ENCODE data around the gene MVB12B. TPM values are rescaled to one million over a fixed set of nuclear protein-coding genes. Genes with fewer than 3 reads are reported as not detected.

Gene MVB12B
- total RNA-seq, 1 experiment from 2014 or later, result 6.1 TPM

DNA sequence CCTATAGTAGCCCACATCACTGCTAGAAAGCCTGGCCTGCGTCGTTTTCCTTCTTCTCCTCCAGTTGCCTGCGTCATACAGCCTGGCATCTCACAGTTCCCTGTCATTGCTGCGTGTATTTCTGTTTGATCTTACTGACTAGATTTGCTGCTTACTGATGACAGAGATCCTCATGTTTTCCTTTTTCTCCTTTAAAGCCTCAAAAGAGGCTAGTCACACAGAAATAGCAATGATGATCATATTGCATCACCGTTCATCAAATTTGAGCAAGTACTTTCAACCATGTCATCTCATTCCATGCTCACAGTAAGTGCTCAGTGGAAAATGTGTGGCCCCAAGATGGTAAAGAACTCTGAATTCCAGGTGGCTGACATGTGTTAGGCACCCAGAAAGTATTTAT, 76.8 kb downstream of the MVB12B start:
- DNase-seq (ENCODE audit: low read depth), result no peak

DNA sequence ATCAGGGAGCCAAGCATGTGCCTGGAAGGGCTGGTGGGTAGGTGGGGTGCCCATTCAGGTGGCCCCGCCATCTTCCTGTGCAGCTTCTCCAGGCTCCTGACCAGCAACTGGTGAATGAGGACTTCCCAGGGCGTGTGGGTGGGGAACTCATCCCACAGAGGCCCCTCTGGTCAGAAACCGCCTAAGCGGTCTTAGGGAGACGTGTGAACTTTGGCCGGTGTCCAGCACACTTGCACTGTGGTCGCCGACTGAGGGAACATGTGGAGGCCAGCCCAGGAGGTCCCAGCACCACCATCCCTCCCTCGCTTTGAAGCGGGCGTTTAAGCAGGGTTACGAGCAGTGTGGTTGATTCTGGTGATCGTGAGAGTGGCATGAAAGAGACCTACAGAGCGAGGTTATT, 77.8 kb downstream of the MVB12B start:
- no peak for DNase-seq (ENCODE audit: low read depth)

DNA sequence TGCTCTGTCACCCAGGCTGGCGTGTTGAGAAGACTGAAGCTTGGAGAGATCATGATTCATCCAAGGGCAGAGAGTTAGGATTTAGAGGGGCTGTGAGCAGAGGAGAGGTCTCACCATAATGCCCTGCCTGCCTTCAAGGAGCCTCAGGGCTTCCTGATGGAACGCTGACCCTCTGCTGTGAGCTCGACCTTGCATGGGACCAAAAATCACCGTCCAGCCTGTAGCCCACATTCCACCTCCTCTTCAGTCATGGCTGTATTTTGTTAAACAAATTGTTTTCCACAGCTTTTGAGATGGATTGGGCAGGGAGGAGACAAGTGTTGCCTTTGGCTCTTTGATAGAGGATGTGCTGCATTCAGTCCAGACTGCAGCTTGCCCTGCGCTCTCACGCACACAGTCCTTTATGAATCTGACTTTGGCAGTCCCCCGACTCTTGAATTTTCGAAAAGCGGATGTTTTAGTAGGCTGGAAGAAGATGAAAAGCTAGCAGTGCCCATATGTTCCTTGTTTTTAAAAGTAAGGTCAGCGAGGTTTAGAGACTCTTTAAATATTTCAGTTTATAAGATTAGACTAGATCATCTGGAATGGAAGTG, 79.5 kb downstream of the MVB12B start:
- DNase-seq (ENCODE audit: low read depth), result no peak

DNA sequence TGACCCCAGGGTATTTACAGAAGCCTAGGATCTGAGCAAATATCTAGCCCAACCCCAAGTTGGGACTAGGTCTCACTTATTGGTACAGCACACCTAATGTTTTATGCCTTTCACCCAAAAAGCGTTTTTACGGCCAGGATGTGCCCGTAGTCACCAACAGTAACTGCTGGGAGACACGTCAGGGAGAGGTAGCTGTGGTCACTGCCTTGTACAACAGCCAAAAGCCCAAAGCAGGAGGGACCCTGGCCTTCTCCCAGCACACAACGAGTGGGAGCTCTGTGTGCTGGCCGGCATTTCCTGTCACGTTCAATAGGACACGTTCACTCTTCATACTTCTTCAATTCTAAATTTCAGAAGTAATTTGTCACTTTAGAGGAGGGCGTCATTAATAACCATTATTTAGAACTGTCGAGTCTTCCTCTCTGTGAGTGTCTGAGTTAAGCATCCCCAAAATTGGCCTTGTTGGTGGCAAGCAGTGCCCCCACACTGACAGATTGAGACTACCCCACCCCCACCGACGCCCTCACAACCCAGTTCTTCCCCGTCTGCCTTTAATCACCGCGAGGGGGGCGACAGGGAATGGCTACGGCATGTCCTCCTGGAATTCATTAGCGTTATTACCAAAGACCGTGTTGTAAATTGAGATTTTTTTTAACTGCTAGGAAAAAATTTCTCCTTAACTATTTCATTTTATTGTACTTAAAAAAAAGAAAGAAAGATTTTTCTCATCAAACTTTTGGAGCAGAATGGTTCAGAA, 80.7 kb downstream of the MVB12B start:
- DNase-seq (ENCODE audit: low read depth), result no peak

DNA sequence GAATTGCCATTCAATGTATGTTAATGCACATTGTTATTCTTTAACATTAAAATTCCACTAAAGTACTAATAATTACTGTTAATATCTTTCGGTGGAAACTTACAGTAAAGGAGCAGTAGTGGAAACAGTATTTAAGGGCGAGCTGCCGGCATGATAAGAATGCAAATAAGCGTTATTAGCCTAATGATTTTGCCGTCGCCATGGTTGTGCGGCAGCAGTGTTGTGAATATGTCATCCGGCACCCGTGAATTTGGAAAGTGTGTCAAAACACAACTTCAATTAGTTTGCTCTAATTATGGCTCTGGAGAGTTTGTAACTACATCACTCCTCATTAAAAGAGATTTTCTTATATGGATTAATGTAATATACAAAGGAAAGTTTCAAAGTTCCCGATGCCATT, 81.4 kb downstream of the MVB12B start:
- no peak for DNase-seq (ENCODE audit: low read depth)

DNA sequence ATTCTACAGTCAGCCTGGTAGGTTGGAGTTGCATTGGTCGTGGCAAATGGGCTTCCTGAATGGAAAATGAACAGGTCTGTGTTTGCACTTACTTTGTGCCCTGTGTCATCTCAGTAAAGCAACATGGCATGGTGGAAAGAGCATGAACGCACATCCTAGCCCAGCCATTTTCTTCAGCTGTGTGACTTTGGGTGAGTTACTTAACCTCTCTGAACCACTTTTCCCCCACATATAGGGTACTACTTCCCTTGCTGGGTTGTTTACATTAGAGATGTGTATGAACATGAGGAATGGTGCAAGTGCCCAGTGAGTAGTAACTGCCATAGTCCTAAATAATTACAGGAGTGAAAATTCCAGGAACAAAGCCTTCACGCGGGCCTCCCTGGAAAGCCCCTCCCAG, 83.6 kb downstream of the MVB12B start:
- no peak for DNase-seq (ENCODE audit: low read depth)

DNA sequence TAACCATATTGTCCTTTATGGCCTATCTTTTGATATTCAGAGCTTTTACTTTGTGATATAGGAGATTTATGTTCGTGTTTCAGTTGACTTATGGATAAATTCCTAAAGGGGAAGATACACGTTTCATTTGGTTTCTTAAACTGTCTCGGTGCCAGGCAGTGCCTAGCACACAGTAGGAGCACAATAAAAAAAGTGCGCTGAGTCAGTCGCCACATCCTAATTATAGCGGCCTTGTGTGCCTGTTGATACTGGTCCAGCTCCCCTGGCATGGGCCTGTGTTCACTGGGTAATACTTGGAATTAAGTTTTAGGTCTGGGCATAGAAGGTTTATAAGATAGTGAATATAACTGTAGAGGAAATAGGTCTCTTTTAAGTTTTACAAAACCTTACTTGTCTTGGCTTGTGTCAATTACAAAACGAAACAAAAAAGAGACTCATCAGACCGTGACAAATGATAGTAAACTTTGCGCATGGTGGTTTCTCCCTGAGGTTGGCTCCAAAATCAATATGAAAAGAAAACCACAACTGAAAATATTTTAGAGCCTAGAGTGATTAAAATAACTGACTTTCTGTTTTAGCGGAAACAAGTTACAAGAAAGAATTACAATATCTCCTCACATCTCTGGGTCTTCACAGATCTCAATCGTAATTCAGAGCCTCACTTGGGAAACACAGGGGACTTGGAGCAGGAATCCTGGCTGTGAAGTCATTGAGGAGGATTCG, 84.8 kb downstream of the MVB12B start:
- peak; percentile 71 for DNase-seq (ENCODE audit: low read depth)

DNA sequence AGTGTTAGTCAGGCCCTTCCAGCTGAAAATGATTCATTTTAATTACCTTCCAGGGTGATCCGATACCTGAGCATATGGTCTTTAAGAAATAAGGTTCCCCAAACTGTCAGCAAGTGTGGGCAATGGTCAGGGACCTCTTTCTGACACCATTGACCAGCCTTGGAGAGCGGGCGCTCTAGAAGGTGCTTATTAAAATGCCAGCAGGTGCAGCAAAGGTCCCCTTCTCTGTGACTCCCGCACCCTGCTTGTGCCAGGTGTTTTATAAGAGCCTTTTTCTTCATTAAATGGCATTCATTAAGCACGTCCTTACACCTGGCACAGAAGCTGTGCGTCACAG, 85.3 kb downstream of the MVB12B start:
- DNase-seq (ENCODE audit: low read depth), result no peak

DNA sequence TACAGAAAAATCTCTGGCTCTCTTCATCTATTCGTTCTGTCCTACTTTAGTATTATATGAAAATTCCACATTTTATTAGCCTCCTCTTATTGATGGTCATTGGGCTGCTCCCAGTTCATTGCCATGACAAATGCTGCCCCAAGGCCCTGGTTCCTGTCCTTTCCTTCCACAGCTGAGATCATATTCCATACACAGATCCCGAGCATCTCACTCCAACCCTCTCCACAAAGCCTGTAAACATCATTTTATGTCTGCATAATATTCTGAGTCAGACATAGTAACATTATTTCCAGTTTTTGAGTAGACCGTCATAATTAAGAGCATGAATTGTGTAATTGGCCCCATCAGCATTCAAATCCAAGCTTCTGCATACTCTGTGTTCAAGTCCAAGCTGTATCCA, 86.3 kb downstream of the MVB12B start:
- DNase-seq (ENCODE audit: low read depth), result no peak

DNA sequence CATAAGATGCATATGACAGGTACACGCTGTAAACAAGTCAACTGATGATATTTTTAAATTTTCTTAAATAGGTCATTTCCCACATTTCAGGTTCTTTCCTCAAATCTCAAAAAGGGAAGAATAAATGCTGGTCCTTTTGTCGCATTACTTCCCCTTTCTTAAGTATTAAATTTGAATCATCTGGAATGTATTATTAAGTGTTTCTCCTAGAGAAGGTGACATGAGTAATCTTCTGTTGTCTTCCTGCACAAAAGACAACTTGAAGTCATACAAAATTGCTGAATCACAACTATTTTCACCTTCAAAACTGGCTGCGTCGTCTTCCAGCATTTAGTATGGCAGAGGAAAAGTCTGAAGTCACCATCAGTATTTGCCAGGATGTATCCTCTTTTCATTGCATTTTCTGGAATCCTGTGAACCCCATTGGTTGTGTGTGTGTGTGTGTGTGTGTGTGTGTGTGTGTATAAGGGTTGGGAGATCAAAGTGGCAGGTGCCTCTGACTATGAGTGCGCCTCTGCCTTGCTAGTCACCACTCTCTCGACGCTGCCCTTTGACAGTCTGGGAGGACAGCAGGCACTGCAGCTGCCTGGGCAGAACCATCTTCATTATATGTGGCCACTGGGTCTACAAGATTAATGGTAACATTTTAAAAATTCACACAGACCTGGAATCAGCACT, 86.9 kb downstream of the MVB12B start:
- no peak for DNase-seq (ENCODE audit: low read depth)

DNA sequence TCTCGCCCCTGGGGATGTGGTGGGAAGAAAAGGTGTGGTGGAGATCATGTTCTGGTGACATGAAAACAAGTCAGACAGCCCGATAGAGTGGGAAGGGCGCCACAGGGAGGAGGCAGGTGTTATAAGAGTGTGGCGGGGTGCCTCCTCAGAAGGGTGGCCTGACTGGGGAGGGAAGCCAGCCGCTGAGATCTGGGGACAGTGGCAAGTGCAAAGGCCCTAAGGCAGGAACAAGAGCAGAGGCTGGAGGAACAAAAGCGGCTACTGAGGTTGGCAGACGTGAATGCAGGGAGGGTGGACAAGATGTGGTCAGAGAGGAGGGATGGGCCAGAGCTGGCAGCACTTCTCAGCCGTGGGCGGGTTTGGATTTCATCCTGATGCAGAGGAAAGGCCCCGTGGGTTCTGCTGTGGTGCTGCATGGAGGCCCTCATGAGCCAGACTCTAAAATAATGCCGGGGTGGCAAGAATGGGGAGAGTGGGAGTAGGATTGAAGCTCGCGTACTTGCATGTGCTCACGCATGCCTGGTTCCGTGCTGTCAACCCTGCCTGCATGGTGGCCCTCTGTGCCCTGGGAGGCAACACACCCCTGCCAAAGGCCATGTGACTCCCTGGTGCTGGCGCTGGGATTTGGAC, 89.2 kb downstream of the MVB12B start:
- DNase-seq (ENCODE audit: low read depth), result no peak

DNA sequence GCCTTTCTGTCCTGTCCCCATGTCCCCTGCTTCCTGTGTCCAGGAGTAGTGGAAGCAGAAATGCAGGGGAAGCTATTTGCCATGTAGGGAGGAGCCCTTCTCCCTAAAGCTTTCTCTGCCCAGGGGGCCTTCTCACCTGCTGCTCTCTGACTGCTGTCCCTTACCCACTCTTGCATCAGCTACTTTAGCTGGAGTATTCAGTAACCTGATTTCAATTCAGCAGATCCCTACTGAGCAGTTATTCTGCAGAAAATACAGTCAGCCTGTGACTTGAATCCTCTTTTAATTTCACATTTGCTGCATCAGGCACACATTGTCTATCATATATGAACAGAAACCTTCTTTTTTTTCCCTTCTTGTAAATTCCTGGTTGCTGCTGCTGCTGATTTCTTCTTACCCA, 90.4 kb downstream of the MVB12B start:
- DNase-seq (ENCODE audit: low read depth), result no peak

DNA sequence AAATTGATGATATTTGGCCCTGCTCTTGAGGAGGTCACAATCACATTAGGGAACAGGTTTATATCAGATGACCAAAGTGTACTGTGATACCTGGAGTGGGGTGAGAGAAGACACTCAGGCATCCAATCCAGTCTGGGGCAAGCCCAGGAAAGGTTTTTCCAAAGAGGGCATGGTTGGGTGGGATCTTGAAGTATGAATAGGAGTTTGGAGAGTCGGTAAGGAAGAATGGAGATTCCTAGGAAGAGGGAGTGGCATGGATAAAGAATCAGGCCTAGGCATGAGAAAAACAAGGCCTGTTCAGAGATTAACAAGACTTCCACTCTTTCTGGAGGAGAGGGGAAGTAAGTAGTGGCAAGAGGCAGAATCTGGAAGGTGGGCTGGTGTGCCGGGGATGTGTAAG, 91.1 kb downstream of the MVB12B start:
- DNase-seq (ENCODE audit: low read depth), result no peak

DNA sequence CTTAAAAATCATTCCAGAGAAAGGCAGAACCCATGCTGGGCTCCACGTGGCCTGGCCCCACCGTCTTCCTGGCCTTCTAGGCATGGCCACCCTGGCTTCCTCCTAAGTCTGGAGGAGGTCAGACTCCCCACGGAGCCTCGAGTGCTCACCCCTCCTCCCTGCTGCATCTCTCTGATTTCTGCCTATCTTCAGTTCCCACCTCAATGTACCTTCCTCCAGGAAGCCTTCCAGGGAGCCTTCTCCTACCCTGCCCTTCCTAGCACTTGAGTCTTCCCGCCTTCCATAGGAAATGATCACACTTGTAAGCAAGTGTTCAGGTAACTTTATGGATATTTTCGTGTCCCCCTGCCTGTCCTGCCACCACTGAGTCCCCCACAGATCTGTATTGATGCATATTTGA, 92.0 kb downstream of the MVB12B start:
- DNase-seq (ENCODE audit: low read depth), result no peak

DNA sequence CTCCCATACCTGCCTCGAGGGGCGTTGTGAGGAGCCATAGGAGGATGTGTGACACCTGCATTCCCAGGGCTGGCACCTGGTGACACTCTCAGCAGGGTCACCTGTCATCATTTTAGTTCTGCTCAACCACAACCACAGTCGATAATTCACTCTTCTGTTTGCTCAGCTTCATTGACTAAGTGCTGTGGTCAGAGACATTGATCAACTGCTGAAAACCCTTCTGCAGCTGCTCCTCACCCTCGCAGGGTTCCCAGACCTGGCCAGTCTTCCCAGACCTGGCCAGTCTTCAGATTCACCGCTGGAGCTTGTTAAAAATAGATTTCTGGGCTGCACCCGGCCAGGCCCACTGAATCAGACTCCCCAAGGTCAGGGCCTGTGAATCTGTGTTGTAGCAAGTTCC, 92.8 kb downstream of the MVB12B start:
- no peak for DNase-seq (ENCODE audit: low read depth)

DNA sequence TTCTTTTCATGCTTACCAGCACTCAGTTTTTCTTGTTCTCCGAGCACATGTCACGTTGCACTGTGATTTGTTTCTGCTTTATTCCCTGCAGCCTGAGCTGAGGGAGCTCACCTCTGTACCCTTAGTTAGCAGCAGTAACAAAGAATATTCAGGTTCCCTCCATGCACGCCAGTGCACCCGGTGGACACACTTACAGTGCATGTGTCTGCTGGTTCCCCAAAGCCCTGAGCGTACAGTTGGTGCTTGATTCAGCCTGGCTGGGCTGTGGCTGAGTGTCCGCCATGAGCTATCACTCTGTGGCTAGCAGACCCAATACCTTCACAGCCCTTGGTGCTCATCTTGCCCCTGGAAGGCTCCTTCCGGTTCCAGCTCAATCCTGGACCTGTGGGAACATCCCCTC, 93.5 kb downstream of the MVB12B start:
- no peak for DNase-seq (ENCODE audit: low read depth)

DNA sequence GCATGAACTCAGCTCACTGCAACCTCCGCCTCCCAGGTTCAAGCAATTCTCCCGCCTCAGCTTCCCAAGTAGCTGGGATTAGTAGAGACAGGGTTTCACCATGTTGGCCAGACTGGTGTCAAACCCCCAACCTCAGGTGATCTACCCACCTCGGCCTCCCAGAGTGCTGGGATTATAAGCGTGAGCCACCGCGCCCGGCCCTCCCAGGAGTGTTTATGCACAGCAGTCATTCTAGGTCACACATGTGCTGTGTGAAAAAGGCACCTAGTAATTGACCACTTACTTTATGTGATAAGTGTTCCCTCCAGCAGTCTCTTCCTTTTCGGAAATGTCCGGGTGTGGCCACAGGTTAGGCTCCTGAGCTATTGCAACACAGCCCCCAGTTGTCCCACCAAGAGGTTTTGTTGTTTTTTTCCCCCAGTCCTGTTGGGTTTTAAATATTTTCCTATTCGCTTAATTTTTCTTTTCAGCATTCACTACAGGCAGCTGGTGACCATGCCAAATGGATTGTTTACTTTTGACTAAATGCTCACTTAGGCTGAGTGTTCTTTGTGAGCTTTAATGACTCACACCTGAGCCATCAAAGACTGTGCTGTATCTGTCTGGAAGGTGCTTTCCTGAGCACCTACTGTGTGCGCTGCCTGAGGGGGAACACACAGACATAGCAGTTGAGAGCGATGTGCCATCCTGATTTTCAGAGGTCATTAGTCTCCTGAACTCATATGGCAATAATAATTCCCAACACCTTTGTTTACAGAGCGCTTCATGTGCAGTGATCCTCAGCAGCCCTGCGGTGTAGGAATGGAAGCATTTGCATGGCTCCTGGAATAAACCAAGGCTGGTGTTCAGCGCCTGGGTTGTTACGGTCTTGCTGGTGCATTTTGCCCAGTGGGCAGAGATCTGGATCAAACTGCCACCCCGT, 94.3 kb downstream of the MVB12B start:
- DNase-seq (ENCODE audit: low read depth), result peak; percentile 77

DNA sequence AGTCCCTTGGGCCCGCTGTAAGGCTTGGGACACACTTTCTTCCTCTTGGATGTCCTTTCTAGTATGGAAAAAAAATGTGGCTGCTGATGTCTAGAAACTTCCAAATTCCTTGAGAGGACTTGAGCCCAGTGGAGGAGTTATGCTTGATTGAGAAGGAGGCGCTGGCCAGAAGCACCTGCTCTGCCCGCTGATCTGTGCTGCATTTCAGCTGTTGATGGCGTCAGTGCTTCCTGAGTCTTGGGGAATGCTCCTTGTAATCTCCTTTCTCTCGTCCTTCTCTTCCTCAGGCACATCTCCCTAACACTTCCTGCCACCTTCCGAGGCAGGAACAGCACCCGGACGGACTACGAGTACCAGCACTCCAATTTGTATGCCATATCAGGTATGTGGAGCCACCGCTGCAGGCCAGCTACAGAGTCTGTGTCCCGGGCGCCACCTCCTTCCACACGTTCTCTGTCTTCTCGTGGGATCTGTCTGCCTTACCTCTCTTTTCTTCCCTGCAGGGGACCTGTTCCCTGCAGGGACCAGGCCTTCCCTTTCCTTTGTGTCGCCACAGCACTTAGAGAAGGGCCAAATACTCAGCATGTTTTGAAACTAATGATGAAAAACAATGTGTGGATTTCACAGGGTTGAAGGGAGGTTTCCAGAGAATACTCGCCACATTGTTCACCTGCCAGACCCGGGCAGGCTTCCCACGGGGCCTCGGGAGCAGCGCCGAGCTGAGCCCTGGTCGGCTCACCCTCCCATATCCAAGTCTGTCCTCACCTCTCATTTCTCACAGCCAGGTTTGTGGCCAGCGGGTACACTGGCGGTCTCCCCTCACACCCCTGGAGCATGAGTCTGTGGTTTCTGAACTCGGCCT, 95.2 kb downstream of the MVB12B start:
- DNase-seq (ENCODE audit: low read depth), result no peak

DNA sequence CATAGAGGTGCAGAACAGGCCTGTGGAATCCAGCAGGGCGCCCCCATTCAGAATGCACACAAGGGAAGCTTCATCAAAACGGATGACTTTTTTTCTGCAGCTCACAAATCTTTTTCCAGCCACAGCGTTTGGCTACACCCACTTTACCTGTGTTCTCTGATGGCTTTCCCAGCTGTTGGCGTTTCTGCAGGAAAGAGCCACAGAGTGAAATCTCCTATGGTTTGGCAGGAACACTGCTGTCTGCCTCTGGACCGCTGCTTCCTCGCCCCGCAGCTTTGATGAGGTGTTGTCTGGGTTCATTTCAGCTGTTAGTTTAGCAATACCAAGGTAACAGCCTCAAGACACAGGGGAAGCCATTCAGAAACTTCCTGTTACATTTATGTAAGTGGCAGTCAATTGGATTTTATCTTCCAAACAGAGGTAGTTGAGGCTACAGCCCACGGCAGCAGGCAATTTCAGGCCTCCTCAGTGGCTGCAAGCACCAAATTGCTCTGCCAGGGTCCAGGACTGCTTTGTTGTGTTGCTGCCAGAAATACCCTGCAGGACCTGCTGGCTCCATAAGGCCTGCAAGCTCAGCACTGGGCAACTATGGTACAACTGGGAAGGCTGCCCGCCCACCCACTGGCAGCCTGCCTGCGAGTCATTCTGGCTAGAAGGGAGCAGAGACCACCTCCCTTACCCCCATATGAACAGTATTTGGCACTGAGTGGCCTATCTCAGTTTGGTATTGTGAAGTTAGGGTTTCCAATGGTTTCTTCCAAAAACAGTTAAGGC, 96.7 kb downstream of the MVB12B start:
- DNase-seq (ENCODE audit: low read depth), result no peak

DNA sequence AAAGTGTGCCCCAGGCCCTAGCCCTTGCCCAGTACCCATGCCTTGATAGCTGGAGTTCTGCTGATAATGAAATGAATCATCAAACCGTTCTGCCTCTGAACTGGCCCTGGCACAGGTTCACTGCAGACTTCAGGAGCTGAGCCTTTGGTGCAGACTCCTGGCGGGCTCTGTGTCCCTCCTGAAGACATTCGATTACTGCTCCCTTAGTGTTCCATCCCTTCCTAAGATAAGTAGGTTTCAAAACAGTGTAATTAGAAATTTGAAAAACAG, 97.2 kb downstream of the MVB12B start:
- no peak for DNase-seq (ENCODE audit: low read depth)

Data from Daoy (cell line).